GM18868 (cell line): Measurements from ENCODE around the gene ZNF607.
"Not testable (repeated sequence)": the region's sequence is repeated elsewhere in the genome, so short reads cannot be mapped to it uniquely, and the experiment has no call there.

Experiments used
- ATAC-seq: cut with Tn5 transposase; IDR thresholded peaks from one replicate; pipeline ENCODE4 v1.9.1; 2021; ENCODE audit warnings: mild to moderate bottlenecking, moderate library complexity; ENCODE audit not compliant: unreplicated experiment

Gene ZNF607

DNA sequence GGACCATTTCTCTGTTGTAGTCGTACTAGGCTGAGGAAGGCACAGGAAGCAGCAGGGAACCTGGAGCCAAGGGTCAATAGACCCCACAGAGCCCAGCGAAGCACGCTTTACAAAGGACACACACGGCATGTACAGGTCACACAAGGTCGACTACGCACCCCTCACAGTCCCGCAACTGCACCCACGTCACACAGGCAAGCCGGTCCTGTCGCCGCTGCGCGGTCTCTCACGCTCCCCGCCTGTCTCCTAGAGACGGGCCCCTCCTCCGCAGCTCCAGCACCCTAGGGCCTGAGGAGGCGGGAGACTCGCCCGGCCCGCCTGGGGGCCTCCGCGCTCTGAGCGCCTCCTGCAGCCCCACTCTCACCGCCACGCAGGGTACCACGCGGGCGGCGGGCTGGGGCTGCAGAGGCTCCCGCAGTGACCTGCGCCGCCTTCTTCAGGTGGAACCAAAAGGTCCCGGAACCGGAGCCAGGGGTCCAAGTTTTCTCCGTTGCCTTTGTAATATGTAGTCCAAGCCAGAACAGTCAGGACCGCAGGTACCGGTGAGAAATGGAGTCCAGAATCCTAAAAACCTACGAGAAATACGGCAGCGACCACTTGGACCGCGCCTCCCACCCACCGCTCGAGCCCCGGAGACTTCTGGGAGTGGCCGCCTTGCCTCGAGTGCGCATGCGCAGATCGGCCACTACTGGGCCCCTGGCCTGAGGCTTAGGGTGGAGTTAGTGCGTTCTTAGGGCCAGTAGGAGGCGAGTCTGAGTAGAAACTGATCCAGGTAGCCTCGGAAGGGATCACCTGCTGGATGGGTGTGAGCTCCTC, at the start of gene ZNF607:
Gene ZNF607, minus strand, starts transcription at position 651 of the 816 bp plus-strand sequence. CDS start 8,143 bp downstream, outside the sequence.
- peak; percentile 95 for ATAC-seq

- no peak for ATAC-seq
Observed at GRCh38 chr19:37763488-37763887, 43.9 kb upstream of the ZNF607 start.

GRCh38 chr19:37757683-37758082, 38.1 kb upstream of the ZNF607 start:
- ATAC-seq, result not testable (repeated sequence)

GRCh38 chr19:37738371-37738770, 18.8 kb upstream of the ZNF607 start:
- no peak for ATAC-seq

DNA sequence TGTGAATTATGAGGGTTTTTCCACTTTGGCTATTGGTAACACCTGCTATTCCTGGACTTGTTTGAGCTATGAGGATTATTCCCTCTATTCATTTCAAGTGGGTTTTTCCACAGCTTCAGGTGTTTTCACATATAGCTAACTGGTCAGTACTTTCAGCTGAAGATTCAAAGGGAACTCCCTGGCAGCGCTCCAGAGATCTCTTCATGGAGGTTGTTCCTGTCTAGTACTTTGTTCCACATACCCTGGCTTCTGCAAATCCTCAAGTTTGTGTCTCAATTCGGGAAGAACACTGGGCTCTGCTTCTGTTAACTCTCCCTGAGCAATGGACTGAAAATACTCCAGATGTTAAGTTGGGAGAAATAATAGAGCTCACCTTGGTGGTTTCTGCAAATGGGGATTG, 5.6 kb upstream of the ZNF607 start:
- ATAC-seq, result no peak

GRCh38 chr19:37719927-37720265, 335 bp upstream of the ZNF607 start:
- no peak for ATAC-seq

DNA sequence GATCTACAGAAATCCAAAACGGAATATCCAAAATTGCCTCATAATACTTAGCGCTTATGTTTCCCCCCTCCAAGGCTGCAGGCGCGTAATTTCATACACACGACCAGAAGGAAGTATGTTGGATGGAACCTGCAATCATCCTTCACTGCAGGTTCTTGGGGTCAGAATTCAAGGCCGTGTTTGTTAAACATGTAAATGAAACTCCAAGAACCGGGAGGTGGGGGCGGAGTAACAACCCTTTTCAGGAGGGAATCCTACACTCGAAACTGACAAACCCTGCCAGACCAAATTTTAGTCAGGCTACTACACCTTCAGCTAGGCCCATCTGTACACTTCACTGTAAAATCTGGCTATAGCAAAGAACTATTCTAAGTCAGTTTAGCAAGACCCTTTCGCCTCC, 1.3 kb downstream of the ZNF607 start:
- no peak for ATAC-seq

DNA sequence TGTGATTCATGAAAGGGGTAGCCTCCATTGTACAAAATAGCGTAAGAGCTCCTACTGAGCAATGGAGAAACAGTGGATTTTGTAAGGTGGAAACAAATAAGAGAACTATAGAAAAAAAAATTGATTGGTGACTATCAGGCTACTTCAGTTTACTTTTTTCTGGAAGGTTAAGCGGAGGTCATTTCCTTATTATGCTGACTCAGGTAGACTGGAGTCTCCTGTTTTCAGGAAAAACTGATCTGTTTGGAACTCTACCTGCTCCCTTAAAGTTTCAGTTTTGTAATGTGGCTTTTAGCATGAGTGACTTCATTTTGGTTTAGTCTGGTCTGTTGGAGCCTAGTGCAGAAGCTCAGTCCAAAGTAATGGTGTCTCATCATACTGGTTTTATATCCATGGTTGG, 3.4 kb downstream of the ZNF607 start:
- no peak for ATAC-seq

DNA sequence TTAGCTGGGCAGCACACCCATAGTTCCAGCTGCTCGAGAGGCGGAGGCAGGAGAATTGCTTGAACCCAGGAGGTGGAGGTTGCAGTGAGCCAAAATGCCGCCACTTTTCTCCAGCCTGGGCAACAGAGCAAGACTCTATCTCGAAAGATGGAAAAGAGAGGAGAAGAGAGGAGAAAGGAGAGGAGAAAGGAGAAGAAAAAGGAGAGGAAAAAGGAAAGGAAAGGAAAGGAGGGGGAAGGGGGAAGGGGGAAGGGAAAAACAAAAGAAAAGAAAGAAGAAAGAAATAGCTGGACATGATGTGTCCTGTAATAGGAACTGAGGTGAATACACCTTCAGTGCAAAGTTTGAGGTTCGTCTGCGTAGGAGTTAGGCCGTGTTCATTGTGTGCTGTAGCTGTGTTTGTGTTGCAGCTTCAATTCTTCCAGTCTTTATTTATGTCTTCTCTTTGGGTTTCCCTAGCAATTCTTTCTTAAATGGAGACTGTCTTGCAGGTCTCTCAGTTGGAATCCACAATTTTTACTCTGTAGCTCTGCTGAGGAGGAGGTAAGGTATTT, 13.4 kb downstream of the ZNF607 start:
- ATAC-seq, result no peak

DNA sequence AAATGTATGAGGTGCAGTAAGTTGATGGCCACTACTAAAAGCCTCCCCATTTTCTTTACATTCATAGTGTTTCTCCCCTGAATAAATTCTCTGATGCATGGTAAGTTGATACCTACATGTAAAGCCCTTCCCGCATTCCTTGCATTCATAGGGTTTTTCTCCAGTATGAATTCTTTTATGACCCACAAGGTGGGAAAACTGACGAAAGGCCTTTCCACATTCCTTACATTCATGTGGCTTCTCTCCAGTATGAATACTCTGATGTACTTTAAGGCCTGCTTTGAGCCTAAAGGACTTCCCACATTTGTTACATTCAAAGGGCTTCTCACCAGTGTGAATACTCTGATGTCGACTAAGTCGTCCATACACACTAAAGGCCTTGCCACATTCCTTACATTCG, 20.5 kb downstream of the ZNF607 start:
- no peak for ATAC-seq

DNA sequence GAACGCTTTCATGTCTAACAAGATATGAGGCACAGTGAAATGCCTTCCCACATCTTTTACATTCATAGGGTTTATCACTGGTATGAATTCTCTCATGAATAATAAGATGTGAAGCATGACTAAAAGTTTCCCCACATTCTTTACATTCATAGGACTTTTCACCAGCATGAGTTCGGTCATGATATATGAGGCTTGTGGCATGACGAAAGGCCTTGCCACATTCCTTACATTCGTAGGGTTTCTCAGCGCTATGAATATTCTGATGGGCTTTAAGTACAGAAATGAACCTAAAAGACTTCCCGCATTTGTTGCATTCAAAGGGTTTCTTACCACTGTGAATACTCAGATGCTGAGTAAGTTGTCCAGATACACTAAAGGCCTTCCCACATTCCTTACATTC, 21.3 kb downstream of the ZNF607 start:
- no peak for ATAC-seq

DNA sequence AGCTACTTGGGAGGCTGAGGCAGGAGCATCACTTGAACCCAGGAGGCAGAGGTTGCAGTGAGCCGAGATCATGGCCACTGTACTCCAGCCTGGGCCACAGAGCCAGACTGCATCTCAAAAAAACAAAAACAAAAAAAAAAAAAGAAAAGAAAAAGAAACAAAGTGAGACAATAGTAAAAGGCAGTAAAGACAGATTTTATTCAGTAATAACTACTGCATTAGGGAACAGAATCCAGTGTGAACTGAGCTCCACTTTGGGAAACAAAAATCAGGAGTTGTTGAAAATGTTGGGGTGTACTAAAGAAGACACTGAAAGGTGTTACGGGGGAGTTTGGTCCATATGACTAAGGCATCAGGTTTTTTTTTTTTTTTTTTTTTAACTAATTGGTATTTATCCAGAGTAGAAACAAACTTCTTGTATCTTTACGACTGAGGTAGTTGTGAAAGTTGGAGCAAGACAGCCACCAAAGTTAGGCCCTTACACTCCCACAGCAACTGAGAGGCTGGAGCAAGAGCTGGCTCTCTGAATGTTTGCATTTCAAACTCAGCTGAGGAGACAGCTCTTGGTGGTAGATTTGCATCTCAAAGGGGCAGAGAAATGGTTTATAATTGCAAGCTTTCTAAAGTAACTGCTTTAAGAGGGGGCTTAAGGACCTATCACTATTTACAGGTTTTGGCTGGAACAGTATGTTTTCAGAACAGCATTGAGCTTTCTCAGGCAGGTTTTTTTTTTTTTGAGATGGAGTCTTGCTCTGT, 24.2 kb downstream of the ZNF607 start:
- ATAC-seq, result no peak

DNA sequence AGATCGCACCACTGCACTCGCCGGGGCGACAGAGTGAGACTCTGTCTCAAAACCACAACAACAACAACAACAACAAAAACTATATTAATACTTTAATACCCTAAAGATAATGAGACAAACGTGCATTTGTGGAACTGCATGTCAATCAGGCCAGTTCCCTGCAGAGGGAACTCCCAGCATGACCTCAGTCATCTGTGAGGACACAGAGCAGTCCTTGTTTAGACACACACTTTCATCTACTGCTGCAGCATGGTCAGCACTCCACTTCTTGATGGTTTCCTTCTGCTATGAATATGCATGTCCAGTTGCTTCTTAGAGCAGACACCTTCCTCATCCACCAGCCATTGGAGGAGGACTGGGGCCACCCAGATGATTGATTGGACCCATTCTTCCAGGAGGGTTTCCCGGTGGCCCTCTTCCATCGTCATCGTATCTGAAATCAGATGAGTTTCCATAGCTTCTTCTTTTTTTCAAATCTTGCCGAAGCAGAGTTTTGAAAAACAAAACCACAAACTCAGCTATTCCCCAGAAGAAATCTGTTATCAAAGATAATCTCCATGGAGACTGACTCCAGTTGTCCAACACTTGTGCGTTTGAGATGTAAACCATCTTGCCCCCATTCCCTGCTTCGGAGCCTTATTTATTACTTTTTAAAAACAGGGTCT, 26.5 kb downstream of the ZNF607 start:
- no peak for ATAC-seq

DNA sequence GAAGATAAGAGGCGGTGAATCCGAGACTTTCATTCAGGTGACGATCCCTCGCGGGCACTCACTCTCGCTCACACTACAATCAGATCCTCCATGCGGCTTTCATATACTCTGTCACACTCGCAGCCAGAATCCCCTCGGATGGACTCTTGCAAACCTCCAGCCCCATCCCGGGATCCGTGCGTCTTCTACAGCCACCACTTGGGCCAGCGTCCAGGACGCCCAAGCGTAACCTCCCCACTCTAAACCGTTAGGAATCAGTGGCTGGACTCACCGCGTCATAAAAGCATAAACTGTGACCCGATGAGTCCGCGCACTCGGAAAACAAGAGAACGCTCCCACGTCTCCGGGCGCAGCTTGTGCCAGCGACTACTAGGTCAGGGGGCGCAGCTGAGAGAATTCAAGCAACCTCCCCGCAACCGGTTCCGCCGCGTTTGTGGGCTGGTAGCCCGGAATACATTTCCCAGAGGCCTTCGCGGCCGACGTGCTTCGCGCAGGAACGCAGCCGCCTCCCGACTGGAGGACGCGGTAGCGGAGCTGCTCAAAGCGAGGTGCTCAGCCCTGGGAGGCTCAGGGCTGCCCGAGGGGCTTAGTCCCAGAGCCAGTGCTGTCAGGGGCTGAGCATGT, 27.6 kb downstream of the ZNF607 start:
- ATAC-seq, result no peak

DNA sequence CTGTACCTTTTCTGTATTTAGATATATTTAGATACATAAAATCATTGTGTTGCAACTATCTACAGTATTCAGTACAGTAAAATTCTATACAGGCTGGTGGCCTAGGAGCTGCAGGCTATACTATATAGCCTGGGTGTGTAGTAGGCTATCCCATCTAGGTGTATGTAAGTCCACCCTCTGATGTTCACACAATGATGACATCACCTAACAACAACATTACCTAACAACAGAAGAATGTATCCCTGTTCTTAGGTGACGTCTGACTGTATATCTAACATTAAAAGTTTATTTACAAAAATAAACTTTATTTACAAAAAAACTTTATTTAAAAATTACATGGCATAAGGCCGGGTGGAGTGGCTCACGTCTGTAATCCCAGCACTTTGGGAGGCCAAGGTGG, 36.0 kb downstream of the ZNF607 start:
- no peak for ATAC-seq

DNA sequence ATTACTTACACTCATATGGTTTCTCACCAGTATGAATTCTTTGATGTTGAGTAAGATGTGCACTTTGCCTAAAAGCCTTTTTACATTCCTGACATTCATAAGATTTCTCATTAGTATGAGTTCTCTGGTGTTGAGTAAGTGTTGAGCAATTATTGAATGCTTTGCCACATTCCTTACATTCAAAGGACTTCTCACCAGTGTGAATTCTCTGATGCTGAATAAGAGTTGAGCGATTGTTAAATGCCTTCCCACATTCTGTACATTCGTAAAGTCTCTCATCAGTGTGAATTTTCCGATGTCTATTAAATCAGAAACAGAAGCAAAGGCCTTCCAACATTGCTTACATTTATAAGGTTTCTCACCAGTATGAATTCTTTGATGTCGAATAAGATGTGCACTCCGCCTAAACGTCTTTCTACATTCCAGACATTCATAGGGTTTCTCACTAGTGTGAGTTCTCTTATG, 50.1 kb downstream of the ZNF607 start:
- ATAC-seq, result no peak

DNA sequence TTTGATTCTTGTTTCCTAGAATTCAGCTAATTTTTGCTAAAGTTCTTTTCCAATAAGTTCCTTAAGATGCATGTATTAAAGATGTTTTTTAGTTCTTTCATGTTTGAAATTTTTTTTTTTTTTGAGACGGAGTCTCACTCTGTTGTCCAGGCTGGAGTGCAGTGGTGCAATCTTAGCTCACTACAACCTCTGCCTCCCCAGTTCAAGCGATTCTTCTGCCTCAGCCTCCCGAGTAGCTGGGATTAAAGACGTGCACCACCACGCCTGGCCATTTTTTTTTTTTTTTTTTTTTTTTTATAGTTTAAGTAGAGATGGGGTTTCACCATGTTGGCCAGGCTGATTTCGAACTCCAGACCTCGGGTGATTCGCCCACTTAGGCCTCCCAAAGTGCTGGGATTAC, 62.4 kb downstream of the ZNF607 start:
- not testable (repeated sequence) for ATAC-seq

- ATAC-seq, result peak; percentile 60
Observed at GRCh38 chr19:37655689-37656371, 63.7 kb downstream of the ZNF607 start.

- peak; percentile 65 for ATAC-seq
Observed at GRCh38 chr19:37655301-37655688, 64.3 kb downstream of the ZNF607 start, which contains the start of gene ZFP30. TSS of gene ZFP30 (minus strand) at chr19:37655465. CDS start at chr19:37647822, 7,643 bp downstream.

DNA sequence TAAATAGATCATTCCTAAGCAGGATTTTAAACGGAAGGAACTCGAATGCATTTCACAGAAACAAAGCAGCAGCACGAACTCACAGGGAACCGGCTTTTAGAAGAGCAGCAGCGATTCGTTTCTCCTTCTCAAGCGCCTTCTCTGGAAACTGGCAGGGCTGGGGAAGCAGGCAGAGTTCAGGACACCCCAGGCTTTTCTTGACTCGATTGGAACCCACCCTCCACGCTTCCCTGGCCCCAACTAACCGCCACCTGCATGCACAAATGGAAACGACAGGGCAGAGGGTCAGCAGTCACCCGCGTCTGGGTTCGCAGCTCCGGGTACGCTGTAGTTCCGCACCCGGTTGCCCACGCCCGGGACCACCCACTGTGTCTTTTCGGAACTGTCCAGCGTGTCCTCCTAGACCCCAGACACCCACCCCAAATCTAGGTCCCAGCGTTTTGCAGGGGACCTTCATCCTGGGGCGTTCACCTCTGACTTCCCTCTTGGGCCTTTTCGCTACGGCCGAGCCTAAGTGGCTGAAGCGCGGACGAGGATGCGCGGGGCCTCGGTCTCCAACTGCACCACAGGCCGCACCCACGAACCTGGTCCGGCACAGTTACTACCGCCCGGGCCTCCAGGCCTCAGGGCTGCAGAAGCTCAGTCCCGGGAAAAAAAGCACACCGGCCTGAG, 64.8 kb downstream of the ZNF607 start:
- peak; percentile 38 for ATAC-seq
